PFSK-1 (cell line): ENCODE data around the gene PDCD10.

ENCODE experiments used
- FOXP2 ChIP-seq: optimal IDR thresholded peaks from 2 replicates; pipeline ENCODE3; 2011; ENCODE audit warnings: borderline replicate concordance, control low read depth, inconsistent platforms; ENCODE audit not compliant: insufficient read depth; ENCODE audit errors: extremely low read length, extremely low read depth
- POLR2AphosphoS5 ChIP-seq: IDR thresholded peaks from 2 replicates; pipeline ENCODE4 v1.6.1; 2012; ENCODE audit warnings: low read depth, mild to moderate bottlenecking, control low read depth, low read length, moderate library complexity
- REST ChIP-seq, 2 experiments: IDR thresholded peaks; 2 replicates each; pipeline versions ENCODE4 v1.6.1 to v1.8.0; 2011 to 2012; ENCODE audit warnings: low read depth in 2 of 2, low read length in 2 of 2, control low read depth in 1 of 2, inconsistent platforms in 1 of 2, mild to moderate bottlenecking in 1 of 2, moderate library complexity in 1 of 2; ENCODE audit not compliant: insufficient read depth in 1 of 2
- SIN3A ChIP-seq: IDR thresholded peaks from 2 replicates; pipeline ENCODE4 v1.6.1; 2012; ENCODE audit warnings: mild to moderate bottlenecking, low read length, moderate library complexity, borderline replicate concordance; ENCODE audit not compliant: insufficient read depth
- TAF1 ChIP-seq: IDR thresholded peaks from 2 replicates; pipeline ENCODE4 v1.6.1; 2012; ENCODE audit warnings: low read length, control low read depth, borderline replicate concordance; ENCODE audit not compliant: insufficient read depth

Gene PDCD10

GRCh38 chr3:167711439-167711838, 23.3 kb downstream of the PDCD10 start:
- TF ChIP-seq SIN3A: no peak
- TF ChIP-seq REST (IDR thresholded peaks at IDR 0.05; ENCODE audit: insufficient read depth in 1 of 2, low read depth in 2 of 2, low read length in 2 of 2): no peak
- TF ChIP-seq FOXP2: no peak
- TF ChIP-seq POLR2AphosphoS5: no peak
- no peak for TF ChIP-seq TAF1

GRCh38 chr3:167710552-167710951, 24.1 kb downstream of the PDCD10 start:
- TF ChIP-seq REST (IDR thresholded peaks at IDR 0.05; ENCODE audit: insufficient read depth in 1 of 2, low read depth in 2 of 2, low read length in 2 of 2): no peak
- no peak for TF ChIP-seq POLR2AphosphoS5
- TF ChIP-seq FOXP2: no peak
- no peak for TF ChIP-seq SIN3A
- no peak for TF ChIP-seq TAF1

- TF ChIP-seq POLR2AphosphoS5 (no peak), SIN3A (no peak), FOXP2 (no peak), REST (IDR thresholded peaks at IDR 0.05; ENCODE audit: insufficient read depth in 1 of 2, low read depth in 2 of 2, low read length in 2 of 2) (no peak), TAF1 (no peak)
Observed at GRCh38 chr3:167709690-167710089, 25.0 kb downstream of the PDCD10 start.

- no peak for TF ChIP-seq REST (IDR thresholded peaks at IDR 0.05; ENCODE audit: insufficient read depth in 1 of 2, low read depth in 2 of 2, low read length in 2 of 2)
- TF ChIP-seq TAF1: no peak
- no peak for TF ChIP-seq FOXP2
- TF ChIP-seq SIN3A: no peak
- TF ChIP-seq POLR2AphosphoS5: no peak
Observed at GRCh38 chr3:167705840-167706239, 28.9 kb downstream of the PDCD10 start.

- no peak for TF ChIP-seq TAF1
- TF ChIP-seq FOXP2: no peak
- no peak for TF ChIP-seq POLR2AphosphoS5
- TF ChIP-seq REST (IDR thresholded peaks at IDR 0.05; ENCODE audit: insufficient read depth in 1 of 2, low read depth in 2 of 2, low read length in 2 of 2): no peak
- TF ChIP-seq SIN3A: no peak
Observed at GRCh38 chr3:167700926-167701325, 33.8 kb downstream of the PDCD10 start.
